Esophagus (tissue), 2 donors: Measurements from ENCODE around the gene SPRR4. TPM values are rescaled to one million over a fixed set of nuclear protein-coding genes. Genes with fewer than 3 reads are reported as not detected.
A peak's percentile ranks its signal among the peaks of the same experiment; 100 is the strongest.

Experiments used
- H3K27ac ChIP-seq, 2 donors: one replicate each; pipeline ENCODE4 v1.5.1; 2013; ENCODE audit warnings: low read depth in 2 of 2, mild to moderate bottlenecking in 2 of 2, inconsistent platforms in 1 of 2, low read length in 1 of 2, moderate library complexity in 1 of 2
- H3K27me3 ChIP-seq, 2 donors: one replicate each; pipeline ENCODE4 v1.6.1; 2013; ENCODE audit warnings: low read length in 2 of 2, control low read depth in 1 of 2, mild to moderate bottlenecking in 1 of 2; ENCODE audit not compliant: insufficient read depth in 2 of 2, control insufficient read depth in 1 of 2
- H3K36me3 ChIP-seq, 2 donors: one replicate each; pipeline ENCODE4 v1.6.1; 2013; ENCODE audit warnings: low read length in 1 of 2; ENCODE audit not compliant: control insufficient read depth in 2 of 2, insufficient read depth in 2 of 2
- H3K4me1 ChIP-seq, 2 donors: one replicate each; pipeline ENCODE4 v1.6.1; 2013; ENCODE audit warnings: low read length in 1 of 2; ENCODE audit not compliant: control insufficient read depth in 2 of 2, insufficient read depth in 2 of 2
- H3K4me3 ChIP-seq, 2 donors: one replicate each; pipeline ENCODE4 v1.5.1; 2013; ENCODE audit warnings: low read length in 2 of 2, mild to moderate bottlenecking in 2 of 2, low read depth in 1 of 2, moderate library complexity in 1 of 2
- H3K9me3 ChIP-seq, 2 donors: one replicate each; pipeline ENCODE4 v1.6.1; 2013; ENCODE audit warnings: mild to moderate bottlenecking in 2 of 2, low read depth in 1 of 2, low read length in 1 of 2, moderate library complexity in 1 of 2; ENCODE audit not compliant: control insufficient read depth in 2 of 2, insufficient read depth in 1 of 2
- WGBS, 2 donors: extraction: QIAGEN DNeasy Blood & Tissue Kit; methylation state at CpG; one replicate each; pipeline ENCODE4 v1.1.7; 2013; 5-methylcytosine and 5-hydroxymethylcytosine counted together
- polyA plus RNA-seq, 2 donors: library from polyadenylated mRNA; stranded (reverse); fragments of 200-250 nt; gene quantifications; one replicate each; pipeline ENCODE4 v1.2.3, GENCODE V29; 2013
- donor health status: healthy with polysubstance abuse.
- donor health status: Bipolar disorder and iron deficiency.

Gene SPRR4
- polyA plus RNA-seq, 2 donors, result 0.48 TPM; not detected in 1

DNA sequence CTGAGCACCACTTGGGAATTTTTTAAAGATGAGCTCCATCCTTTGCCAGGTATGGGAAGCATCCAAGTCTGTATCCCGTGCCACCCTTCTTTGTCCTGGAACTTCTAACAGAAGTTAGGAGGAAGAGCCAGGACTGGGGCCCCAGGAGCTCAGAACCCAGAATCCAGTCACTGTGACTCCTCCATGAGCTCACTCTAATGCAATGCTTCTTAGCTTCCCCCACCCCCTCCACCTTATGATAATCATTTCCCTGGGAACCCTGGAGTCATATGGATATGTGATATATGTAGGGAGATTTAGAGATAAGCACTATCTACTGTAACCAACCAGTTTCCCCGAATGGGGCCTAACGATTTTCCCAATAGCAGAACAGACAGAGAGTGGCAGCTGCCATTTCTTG, 24.2 kb upstream of the SPRR4 start:
- H3K27me3 ChIP-seq, result no peaks in the 10 kb centered on the region
- H3K36me3 ChIP-seq, result no peaks in the 10 kb centered on the region
- H3K9me3 ChIP-seq, result no peaks in the 10 kb centered on the region
- 70 to 76% methylated on average over 3 of the region's 3 CpGs for WGBS, 2 donors
- H3K4me1 ChIP-seq, result peaks cover 0 to 4% of the 10 kb centered on the region in 2 donors
- no peak overlapping the region for H3K4me3 ChIP-seq
- no peak overlapping the region for H3K27ac ChIP-seq

DNA sequence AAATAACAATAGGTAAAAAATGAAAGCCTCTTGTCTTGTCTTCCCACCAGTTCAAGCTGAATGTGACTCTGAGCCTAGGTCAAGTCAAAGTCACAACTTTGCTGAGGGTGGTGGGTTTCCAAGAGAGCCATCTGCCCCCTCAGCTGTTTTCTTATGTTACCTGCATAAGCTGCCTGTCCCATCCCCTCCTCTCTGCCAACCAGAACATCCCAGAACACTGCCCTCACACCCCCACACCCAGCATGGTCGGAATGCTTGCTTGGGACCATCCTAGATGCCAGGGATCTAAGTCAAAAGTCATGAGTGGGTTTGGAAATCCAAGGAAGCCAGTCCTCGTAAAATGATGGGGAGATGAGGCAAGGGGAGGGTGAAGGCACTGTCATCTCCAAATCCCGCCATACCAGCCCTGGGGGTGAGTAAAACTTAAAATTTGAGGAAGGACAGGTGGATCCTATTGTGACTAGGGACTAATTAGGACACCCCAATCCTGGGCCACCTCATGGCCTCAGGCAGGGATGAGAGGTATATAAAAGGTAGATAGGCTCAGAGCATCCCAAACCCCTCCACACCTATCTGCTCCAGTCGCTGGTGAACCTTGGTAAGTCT, 23.7 kb upstream of the SPRR4 start, which contains the start of gene SPRR5:
TSS of gene SPRR5 (plus strand) at position 556 of the 606 bp plus-strand sequence. CDS start 1,349 bp downstream, outside the sequence.
- Histone ChIP-seq H3K4me3 (no peak within 1 kb of the TSS), H3K9me3 (no peaks in the 10 kb centered on the region), H3K4me1 (no peaks in the 10 kb centered on the region), H3K36me3 (no peaks in the 10 kb centered on the region), H3K27me3 (no peaks in the 10 kb centered on the region), H3K27ac (no peak within 1 kb of the TSS)
- WGBS, 2 donors, result 76 to 80% methylated on average over 4 of the region's 4 CpGs

GRCh38 chr1:152951711-152952110, 18.7 kb upstream of the SPRR4 start:
- Histone ChIP-seq H3K4me1 (peaks cover 0 to 7% of the 10 kb centered on the region in 2 donors), H3K36me3 (no peaks in the 10 kb centered on the region), H3K27ac (no peak overlapping the region), H3K9me3 (no peaks in the 10 kb centered on the region), H3K27me3 (no peaks in the 10 kb centered on the region), H3K4me3 (no peak overlapping the region)
- 85 to 86% methylated on average over 5 of the region's 5 CpGs for WGBS, 2 donors

DNA sequence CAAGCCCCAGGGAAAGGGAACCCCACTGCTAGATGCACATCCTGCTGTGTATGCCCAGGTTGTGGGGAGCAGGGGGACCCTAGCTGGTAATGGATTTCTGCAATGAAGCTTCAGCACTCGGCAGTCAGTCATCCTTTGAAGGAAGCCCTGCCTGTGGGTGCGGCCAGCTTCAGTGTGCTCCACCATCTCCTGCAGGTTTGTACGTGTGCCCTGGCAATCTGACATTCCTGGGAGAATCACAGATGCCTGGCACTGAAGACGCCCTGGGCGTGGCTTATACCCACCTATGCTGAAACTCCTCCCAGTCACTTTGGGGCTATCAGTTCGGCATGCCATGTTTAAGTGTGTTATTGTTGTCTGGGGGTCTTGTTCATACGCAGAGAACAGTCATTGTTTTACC, 16.7 kb upstream of the SPRR4 start:
- H3K27ac ChIP-seq, result peak overlapping the region; percentile 89 to 95
- 42% methylated on average over 7 of the region's 7 CpGs for WGBS, 2 donors
- H3K4me3 ChIP-seq, result no peak overlapping the region
- no peaks in the 10 kb centered on the region for H3K9me3 ChIP-seq
- no peaks in the 10 kb centered on the region for H3K27me3 ChIP-seq
- H3K4me1 ChIP-seq, result peaks cover 0 to 7% of the 10 kb centered on the region in 2 donors
- no peaks in the 10 kb centered on the region for H3K36me3 ChIP-seq

GRCh38 chr1:152954436-152954835, 16.0 kb upstream of the SPRR4 start:
- no peaks in the 10 kb centered on the region for H3K9me3 ChIP-seq
- H3K4me3 ChIP-seq, result no peak overlapping the region
- WGBS, 2 donors, result 43 to 60% methylated on average over 6 of the region's 6 CpGs
- H3K27ac ChIP-seq, result peak overlapping the region; percentile 89 to 95
- H3K36me3 ChIP-seq, result no peaks in the 10 kb centered on the region
- no peaks in the 10 kb centered on the region for H3K27me3 ChIP-seq
- peaks cover 0 to 7% of the 10 kb centered on the region in 2 donors for H3K4me1 ChIP-seq

- Histone ChIP-seq H3K27me3 (no peaks in the 10 kb centered on the region), H3K4me3 (no peak overlapping the region), H3K27ac (no peak overlapping the region), H3K36me3 (no peaks in the 10 kb centered on the region), H3K4me1 (peaks cover 0 to 14% of the 10 kb centered on the region in 2 donors), H3K9me3 (no peaks in the 10 kb centered on the region)
- 88 to 90% methylated on average over 3 of the region's 3 CpGs for WGBS, 2 donors
Measured at GRCh38 chr1:152957561-152957960, 12.9 kb upstream of the SPRR4 start.

- Histone ChIP-seq H3K9me3 (no peaks in the 10 kb centered on the region), H3K36me3 (no peaks in the 10 kb centered on the region), H3K4me1 (peaks cover 0 to 9% of the 10 kb centered on the region in 2 donors), H3K27ac (no peak overlapping the region), H3K4me3 (no peak overlapping the region), H3K27me3 (no peaks in the 10 kb centered on the region)
- WGBS, 2 donors, result 85 to 91% methylated on average over 3 of the region's 3 CpGs
Measured at GRCh38 chr1:152959273-152959672, 11.2 kb upstream of the SPRR4 start.

DNA sequence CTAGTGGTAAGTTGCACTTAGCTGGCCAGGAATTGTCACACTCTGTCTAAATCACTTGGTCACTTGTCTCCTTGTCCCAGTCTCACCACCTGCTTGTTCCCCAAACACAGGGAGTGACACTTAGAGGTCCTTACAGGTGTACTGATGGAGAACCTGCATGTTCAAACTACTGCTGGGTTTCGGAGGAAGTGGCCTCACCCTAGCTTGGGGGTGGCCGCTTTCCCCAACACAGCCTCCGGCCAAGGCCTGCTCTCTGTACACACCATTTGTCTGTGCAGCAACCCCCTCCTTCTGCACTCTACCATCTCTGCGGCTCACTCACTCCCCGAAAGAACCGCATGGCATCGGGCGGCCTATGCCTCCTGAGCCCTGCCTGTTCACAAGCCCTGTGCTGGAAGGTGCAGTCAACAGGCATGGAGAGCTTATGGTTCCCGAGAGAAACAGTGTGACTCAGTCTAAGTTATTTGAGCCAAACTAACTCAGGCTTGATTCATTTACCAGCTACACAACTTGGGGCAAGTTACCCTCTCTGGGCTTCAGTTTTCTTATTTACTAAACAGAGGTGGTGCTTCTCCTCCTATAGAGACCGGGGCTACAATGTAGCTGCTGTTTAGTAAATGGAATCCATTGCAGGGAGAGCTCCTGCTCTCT, 10.5 kb upstream of the SPRR4 start:
- H3K27ac ChIP-seq, result peak overlapping the region in 1 of 2 donors; percentile 47
- no peaks in the 10 kb centered on the region for H3K27me3 ChIP-seq
- no peaks in the 10 kb centered on the region for H3K9me3 ChIP-seq
- H3K36me3 ChIP-seq, result no peaks in the 10 kb centered on the region
- H3K4me1 ChIP-seq, result peaks cover 0 to 9% of the 10 kb centered on the region in 2 donors
- 89 to 90% methylated on average over 10 of the region's 10 CpGs for WGBS, 2 donors
- no peak overlapping the region for H3K4me3 ChIP-seq

DNA sequence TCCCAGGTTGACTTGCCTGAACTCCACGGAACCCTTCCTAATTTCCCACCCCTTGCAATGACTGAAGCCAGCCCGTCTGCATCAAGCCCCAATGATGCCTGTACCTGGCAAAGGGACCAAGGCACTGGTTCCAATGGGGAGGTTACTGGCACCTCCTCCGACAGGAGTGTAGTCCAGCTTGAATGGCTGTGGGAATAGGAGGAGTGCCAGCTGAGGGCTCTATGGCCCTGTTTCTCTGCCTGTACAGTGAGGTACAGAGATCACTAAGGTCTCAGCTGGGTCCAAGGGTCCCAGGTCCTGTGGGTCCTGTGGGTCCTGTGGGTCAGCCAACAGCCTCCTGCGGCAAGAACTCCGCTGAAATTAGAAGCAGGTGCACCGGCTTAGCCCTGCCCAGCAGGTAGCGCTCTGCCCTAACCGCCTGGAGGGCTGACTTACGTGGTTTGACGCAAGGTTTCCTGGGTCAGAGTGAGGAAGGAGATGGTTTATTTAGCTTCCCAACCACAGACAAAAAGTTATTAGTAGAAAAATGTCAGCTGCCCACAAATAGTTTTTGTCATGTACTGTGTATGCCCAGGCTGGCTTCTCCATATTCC, 9.9 kb upstream of the SPRR4 start:
- H3K27ac ChIP-seq, result peak overlapping the region in 1 of 2 donors; percentile 47
- H3K36me3 ChIP-seq, result no peaks in the 10 kb centered on the region
- peaks cover 0 to 9% of the 10 kb centered on the region in 2 donors for H3K4me1 ChIP-seq
- no peak overlapping the region for H3K4me3 ChIP-seq
- 70 to 76% methylated on average over 10 of the region's 10 CpGs for WGBS, 2 donors
- H3K27me3 ChIP-seq, result no peaks in the 10 kb centered on the region
- H3K9me3 ChIP-seq, result no peaks in the 10 kb centered on the region
